Rectal smooth muscle tissue (tissue), 1 donor: Measurements from ENCODE around the gene CHL1.

Experiments
- H3K27ac ChIP-seq: one replicate; pipeline ENCODE4 v1.7.0; 2013; ENCODE audit warnings: low read depth, low read length, inconsistent platforms
- H3K27me3 ChIP-seq: one replicate; pipeline ENCODE4 v1.7.0; 2013; ENCODE audit warnings: low read length; ENCODE audit not compliant: control insufficient read depth, insufficient read depth
- H3K36me3 ChIP-seq: one replicate; pipeline ENCODE4 v1.7.0; 2013; ENCODE audit warnings: low read length; ENCODE audit not compliant: control insufficient read depth, insufficient read depth
- H3K4me1 ChIP-seq: one replicate; pipeline ENCODE4 v1.7.0; 2013; ENCODE audit warnings: low read length; ENCODE audit not compliant: control insufficient read depth, insufficient read depth
- H3K4me3 ChIP-seq: one replicate; pipeline ENCODE4 v1.7.0; 2013; ENCODE audit warnings: low read length
- H3K9ac ChIP-seq: one replicate; pipeline ENCODE4 v1.7.0; 2013; ENCODE audit warnings: low read length

Gene CHL1

DNA sequence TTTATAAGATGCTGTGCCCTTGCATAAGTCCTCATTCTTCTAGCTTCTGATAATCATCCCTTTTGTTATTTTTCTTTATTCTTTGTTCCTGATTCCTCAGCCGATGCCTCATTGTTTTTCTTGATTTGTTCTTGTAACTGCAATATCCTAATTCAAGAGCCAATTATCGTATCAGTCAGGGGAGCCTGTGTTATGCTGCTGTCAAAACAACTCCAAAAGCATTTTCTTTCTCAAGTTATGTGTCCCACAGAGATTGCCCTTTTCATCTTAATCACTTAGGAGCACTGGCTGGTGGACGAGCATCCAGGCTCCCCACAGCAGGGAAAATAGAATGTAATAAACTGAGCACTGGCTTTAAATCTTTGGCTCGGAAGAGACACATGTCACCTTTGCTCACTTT, 207.3 kb downstream of the CHL1 start:
- Histone ChIP-seq H3K9ac (no peak overlapping the region), H3K36me3 (no peaks in the 10 kb centered on the region), H3K4me3 (no peak overlapping the region), H3K4me1 (no peaks in the 10 kb centered on the region), H3K27ac (no peak overlapping the region), H3K27me3 (no peaks in the 10 kb centered on the region)

DNA sequence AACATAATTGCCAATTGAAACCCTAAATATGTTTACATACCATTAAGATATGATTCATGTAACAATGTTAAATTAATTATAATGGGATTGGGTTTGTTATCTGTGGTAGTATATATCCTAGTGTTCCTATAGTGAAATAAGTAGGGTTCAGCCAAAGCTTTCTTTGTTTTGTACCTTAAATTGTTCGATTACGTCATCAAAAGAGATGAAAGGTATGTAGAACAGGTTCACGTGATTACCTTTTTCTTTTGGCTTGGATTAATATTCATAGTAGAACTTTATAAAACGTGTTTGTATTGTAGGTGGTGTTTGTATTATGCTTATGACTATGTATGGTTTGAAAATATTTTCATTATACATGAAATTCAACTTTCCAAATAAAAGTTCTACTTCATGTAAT, 212.4 kb downstream of the CHL1 start:
- no peak overlapping the region for H3K9ac ChIP-seq
- no peaks in the 10 kb centered on the region for H3K36me3 ChIP-seq
- no peak overlapping the region for H3K27ac ChIP-seq
- no peaks in the 10 kb centered on the region for H3K27me3 ChIP-seq
- H3K4me3 ChIP-seq: no peak overlapping the region
- H3K4me1 ChIP-seq: no peaks in the 10 kb centered on the region

DNA sequence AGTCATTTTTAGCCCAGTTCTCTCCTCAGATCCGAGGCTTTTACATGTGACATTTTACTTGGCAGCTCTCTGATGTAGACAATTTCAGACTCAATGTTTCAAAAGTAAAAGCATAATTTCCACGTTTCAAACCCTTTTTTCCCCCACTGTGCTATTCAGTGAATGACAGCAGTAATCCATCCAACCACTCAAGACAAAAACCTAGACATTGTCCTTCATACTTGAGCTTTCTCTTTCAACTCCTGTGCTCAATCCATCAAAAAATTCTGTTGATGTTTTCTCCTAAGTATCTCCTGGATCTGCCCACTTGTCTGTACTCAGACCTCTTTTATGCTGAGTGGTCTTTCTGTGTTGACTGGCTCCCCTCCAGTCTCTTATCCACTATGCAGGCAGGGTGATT, 214.7 kb downstream of the CHL1 start:
- no peaks in the 10 kb centered on the region for H3K27me3 ChIP-seq
- no peak overlapping the region for H3K9ac ChIP-seq
- H3K27ac ChIP-seq: no peak overlapping the region
- no peak overlapping the region for H3K4me3 ChIP-seq
- H3K36me3 ChIP-seq: no peaks in the 10 kb centered on the region
- no peaks in the 10 kb centered on the region for H3K4me1 ChIP-seq

DNA sequence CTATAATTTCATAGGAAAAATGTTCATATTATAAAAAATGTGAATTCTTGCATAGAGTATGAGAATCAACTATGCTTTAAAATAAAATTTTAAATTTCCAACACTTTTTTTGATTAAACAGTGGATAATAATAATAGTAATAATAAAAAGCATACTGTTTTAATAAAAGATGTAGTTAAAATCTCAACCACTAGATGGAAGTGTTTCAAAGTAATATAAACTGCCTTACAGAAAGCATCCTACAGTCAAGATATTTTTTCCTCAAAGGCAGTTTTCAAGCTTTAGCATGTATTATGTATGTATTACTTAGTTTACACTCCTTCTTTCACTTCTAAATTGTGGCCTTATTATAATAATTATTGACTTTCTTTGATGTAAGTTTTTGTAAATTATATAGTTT, 217.5 kb downstream of the CHL1 start:
- no peaks in the 10 kb centered on the region for H3K4me1 ChIP-seq
- no peak overlapping the region for H3K9ac ChIP-seq
- H3K27me3 ChIP-seq: no peaks in the 10 kb centered on the region
- H3K4me3 ChIP-seq: no peak overlapping the region
- no peak overlapping the region for H3K27ac ChIP-seq
- no peaks in the 10 kb centered on the region for H3K36me3 ChIP-seq

DNA sequence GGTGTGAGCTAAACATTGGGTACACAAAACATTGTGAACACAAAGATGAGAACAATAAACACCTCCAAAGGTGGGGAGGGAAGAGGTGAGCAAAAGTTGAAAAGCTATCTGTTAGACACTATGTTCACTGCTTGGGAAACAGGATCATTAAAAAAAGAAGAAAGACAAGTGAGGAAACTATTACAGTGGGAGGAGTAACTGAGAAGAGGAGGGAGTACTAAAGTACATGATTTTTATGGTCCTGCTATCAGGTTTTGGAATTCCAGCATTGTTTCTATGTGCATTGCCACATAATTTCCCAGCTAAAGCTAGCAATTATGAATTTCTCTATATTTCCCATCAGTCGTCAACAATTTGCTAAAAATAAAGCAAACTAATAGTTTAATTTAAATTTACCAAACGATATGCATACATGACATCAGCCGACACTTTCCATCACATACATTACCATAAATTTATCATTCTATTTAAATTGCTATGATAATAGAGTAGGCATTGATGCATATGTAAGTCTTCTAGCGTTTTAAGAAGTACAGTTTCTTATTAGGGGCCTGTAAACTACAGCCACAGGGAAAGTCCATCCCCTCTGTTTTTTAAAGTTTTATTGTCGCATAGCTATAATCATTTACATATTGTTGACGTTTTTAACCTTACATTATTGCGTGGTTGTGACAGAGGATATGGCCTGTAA, 221.8 kb downstream of the CHL1 start:
- H3K27ac ChIP-seq: no peak overlapping the region
- H3K27me3 ChIP-seq: no peaks in the 10 kb centered on the region
- H3K4me3 ChIP-seq: no peak overlapping the region
- H3K9ac ChIP-seq: no peak overlapping the region
- no peaks in the 10 kb centered on the region for H3K4me1 ChIP-seq
- no peaks in the 10 kb centered on the region for H3K36me3 ChIP-seq

DNA sequence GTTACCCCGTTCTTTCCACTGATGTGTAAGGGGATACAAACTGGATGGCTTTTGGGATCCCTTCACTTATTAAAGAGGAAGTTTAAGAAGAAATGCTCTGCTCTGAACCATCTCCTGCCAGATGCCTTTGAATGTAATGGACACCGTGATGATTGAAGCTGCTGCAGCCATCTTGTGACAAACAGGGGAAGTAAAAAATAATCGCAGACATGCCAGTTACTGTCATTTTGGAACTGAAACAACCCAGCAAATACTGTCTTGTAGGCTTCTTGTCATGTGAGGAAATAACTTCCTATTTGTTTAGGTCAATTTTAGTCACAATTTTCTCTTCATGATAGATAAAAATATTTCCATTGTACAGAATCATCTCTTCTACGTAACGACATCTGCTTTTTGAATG, 224.0 kb downstream of the CHL1 start:
- no peaks in the 10 kb centered on the region for H3K4me1 ChIP-seq
- H3K9ac ChIP-seq: no peak overlapping the region
- no peak overlapping the region for H3K4me3 ChIP-seq
- no peaks in the 10 kb centered on the region for H3K36me3 ChIP-seq
- H3K27ac ChIP-seq: no peak overlapping the region
- no peaks in the 10 kb centered on the region for H3K27me3 ChIP-seq

DNA sequence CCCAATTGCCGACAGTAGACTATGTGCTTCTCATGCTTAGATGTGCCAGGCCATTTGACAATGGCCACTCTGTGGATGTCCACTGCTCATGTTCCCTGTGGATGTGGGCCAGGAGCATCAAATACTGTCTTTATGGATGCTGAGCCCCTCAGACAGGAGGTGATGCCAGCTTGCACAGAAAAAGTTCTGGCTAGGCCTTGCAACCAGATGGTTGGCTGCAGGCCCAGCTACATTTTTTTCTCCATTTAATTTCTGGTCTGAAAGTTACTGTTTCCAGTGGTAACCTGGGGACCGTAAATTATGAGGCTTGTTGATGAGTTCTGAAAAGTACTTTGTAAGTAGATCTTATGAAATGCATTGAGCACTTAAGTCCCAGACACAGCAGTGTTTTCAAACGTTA, 228.5 kb downstream of the CHL1 start:
- no peaks in the 10 kb centered on the region for H3K27me3 ChIP-seq
- no peak overlapping the region for H3K9ac ChIP-seq
- H3K4me1 ChIP-seq: no peaks in the 10 kb centered on the region
- H3K36me3 ChIP-seq: no peaks in the 10 kb centered on the region
- H3K27ac ChIP-seq: no peak overlapping the region
- H3K4me3 ChIP-seq: no peak overlapping the region

DNA sequence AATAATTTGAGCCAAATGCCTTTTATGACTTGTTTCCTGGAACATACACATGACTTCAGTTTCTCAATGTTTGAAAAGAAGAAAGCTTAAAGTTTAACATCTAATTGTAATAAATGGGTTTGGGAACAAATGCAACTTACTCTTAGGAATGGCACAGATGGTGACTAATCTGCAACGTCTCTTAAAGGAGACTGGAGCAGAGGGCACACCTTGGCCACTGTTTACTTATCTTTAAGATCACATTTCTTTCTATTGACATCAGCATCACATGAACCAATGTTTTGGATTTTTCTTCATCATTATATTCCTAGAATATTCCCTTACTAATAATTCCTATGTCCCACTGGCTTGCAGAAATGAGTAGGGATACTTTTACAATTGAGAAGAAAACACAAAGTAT, 229.5 kb downstream of the CHL1 start:
- no peak overlapping the region for H3K4me3 ChIP-seq
- no peaks in the 10 kb centered on the region for H3K4me1 ChIP-seq
- no peaks in the 10 kb centered on the region for H3K36me3 ChIP-seq
- no peak overlapping the region for H3K27ac ChIP-seq
- H3K27me3 ChIP-seq: no peaks in the 10 kb centered on the region
- H3K9ac ChIP-seq: no peak overlapping the region

DNA sequence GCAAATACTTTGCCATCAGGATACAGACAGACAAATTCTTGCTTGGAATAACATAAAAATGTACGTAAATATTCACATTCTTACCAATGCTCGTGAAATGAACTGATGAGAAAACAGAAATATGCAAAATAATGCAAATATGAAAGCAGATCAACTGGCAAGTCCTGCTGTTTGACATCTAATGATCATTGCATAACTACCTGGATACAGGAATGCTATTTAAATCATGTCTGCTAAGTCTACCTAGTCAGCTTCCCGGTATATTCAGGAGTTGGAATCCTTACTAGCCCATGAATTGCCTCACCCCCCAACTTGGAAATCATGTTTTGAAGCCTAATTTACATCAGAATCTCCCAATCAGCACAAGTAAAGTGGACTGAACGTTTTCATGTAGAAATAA, 230.6 kb downstream of the CHL1 start:
- no peak overlapping the region for H3K4me3 ChIP-seq
- no peaks in the 10 kb centered on the region for H3K4me1 ChIP-seq
- H3K27ac ChIP-seq: no peak overlapping the region
- H3K36me3 ChIP-seq: no peaks in the 10 kb centered on the region
- H3K9ac ChIP-seq: no peak overlapping the region
- H3K27me3 ChIP-seq: no peaks in the 10 kb centered on the region

DNA sequence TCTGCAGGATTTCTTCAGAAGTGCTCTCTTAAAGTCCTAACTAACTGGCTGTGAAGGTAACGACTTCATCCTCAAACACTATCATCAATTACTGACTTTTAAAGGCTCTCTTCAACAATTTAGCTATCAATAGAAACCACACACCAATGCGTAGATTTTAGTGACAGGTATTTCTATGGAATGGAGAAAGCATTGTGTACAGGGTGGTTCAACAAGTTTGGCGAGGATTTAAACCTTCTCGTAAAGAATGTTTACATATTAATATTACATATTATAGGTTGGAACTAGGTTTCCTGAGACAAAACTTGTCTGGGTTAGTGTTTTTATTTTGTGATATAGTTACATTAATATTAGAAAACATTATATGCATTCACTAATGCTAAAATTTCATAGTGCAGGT, 233.6 kb downstream of the CHL1 start:
- Histone ChIP-seq H3K9ac (no peak overlapping the region), H3K27me3 (no peaks in the 10 kb centered on the region), H3K4me1 (no peaks in the 10 kb centered on the region), H3K4me3 (no peak overlapping the region), H3K27ac (no peak overlapping the region), H3K36me3 (no peaks in the 10 kb centered on the region)

DNA sequence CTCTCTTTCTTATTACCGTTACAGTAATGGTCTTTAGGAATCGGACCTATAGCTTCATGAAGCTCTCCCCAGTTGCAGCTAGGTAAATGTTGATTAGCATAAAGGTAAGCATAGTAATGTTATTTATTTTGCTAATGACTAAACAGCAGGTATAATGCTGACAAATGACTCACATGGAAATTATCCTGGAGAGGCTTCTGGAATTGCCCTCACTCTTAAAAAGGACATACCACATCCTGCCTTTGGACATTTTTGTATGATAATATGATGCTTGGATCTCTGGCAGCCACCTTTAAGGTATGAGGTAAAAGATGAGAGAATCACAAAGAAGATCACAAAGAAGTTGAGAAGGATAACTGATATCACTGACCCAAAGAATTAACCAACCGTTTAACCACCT, 238.6 kb downstream of the CHL1 start:
- H3K9ac ChIP-seq: no peak overlapping the region
- no peaks in the 10 kb centered on the region for H3K27me3 ChIP-seq
- H3K27ac ChIP-seq: no peak overlapping the region
- H3K4me1 ChIP-seq: no peaks in the 10 kb centered on the region
- no peaks in the 10 kb centered on the region for H3K36me3 ChIP-seq
- no peak overlapping the region for H3K4me3 ChIP-seq

DNA sequence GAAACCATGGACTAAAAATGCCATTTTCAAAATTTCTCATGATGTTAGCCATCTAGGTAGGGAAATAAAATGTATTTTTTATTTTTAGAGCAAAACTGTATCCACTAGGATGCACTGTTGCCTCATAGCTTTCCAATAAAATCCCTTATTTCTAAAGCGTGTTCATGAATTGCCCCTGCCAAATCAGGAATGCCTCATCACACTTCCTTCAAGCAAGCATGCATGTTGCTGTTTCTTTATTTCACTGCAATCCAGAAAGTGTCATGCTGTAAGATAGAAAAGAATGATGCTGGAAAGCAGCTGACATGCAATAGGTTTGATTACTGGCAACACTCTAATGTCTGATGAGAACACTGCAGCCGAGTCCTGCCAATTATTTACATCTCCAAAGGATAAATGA, 239.5 kb downstream of the CHL1 start:
- Histone ChIP-seq H3K4me1 (no peaks in the 10 kb centered on the region), H3K4me3 (no peak overlapping the region), H3K27me3 (no peaks in the 10 kb centered on the region), H3K9ac (no peak overlapping the region), H3K27ac (no peak overlapping the region), H3K36me3 (no peaks in the 10 kb centered on the region)

DNA sequence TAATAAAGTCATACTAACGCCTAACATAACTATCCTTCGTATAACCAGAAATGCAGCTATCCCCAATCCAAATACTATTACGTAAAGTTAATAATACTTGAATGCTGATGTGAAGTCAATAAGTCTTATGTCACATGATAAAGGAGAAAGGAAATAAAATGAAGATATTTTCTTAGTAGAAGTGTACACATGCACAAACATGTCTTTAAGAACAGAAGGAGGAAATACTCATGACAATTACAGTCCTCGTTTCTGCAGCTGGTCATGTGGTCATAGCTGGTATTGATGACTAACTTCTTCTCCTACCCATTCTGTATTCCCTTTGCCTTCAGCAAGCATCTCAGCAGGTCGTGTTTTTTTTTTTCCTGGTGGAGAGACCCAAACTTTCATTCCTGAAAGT, 244.3 kb downstream of the CHL1 start:
- no peaks in the 10 kb centered on the region for H3K4me1 ChIP-seq
- H3K36me3 ChIP-seq: no peaks in the 10 kb centered on the region

More for the DNA sequence above, 244.3 kb downstream of the CHL1 start:
- Histone ChIP-seq H3K27ac (no peak overlapping the region), H3K4me3 (no peak overlapping the region), H3K27me3 (no peaks in the 10 kb centered on the region), H3K9ac (no peak overlapping the region)
